Kidney (tissue), 14 donors: ENCODE data around the gene ASMTL. TPM values are rescaled to one million over a fixed set of nuclear protein-coding genes. Genes with fewer than 3 reads are reported as not detected.

ENCODE experiments used
- DNase-seq, 5 donors: peaks; one replicate each; pipeline ENCODE4 v3.0.0-alpha.2; 2013 to 2020
- FAIRE-seq: peaks from 2 replicates; lab custom pipeline; 2012; peaks lifted over from hg19 to GRCh38; lab: Jason Lieb, UNC
- H3K27ac ChIP-seq, 2 donors: one replicate each; pipeline ENCODE4 v1.7.0; 2013; ENCODE audit warnings: low read depth in 2 of 2, low read length in 2 of 2, inconsistent platforms in 1 of 2
- H3K27me3 ChIP-seq: one replicate; pipeline ENCODE4 v1.7.1; 2013; ENCODE audit warnings: low read length, inconsistent platforms; ENCODE audit not compliant: control insufficient read depth, insufficient read depth
- H3K36me3 ChIP-seq, 3 donors: one replicate each; pipeline versions ENCODE4 v1.7.0 to v1.7.1; 2013; ENCODE audit warnings: low read length in 3 of 3, control low read depth in 1 of 3, inconsistent platforms in 1 of 3; ENCODE audit not compliant: insufficient read depth in 3 of 3, control insufficient read depth in 2 of 3
- H3K4me1 ChIP-seq, 3 donors: one replicate each; pipeline versions ENCODE4 v1.7.0 to v1.7.1; 2013; ENCODE audit warnings: low read length in 3 of 3, inconsistent platforms in 1 of 3, low read depth in 1 of 3; ENCODE audit not compliant: control insufficient read depth in 2 of 3, insufficient read depth in 2 of 3
- H3K4me3 ChIP-seq, 3 donors: one replicate each; pipeline versions ENCODE4 v1.7.0 to v1.8.1; 2013; ENCODE audit warnings: low read length in 3 of 3, control low read depth in 1 of 3, inconsistent platforms in 1 of 3
- H3K9ac ChIP-seq, 3 donors: one replicate each; pipeline versions ENCODE4 v1.7.0 to v1.7.1; 2013; ENCODE audit warnings: low read length in 3 of 3, control low read depth in 1 of 3, inconsistent platforms in 1 of 3
- H3K9me3 ChIP-seq, 3 donors: one replicate each; pipeline versions ENCODE4 v1.7.0 to v1.7.1; 2013; ENCODE audit warnings: low read length in 3 of 3, control low read depth in 1 of 3, inconsistent platforms in 1 of 3; ENCODE audit not compliant: control insufficient read depth in 2 of 3, insufficient read depth in 1 of 3
- intact Hi-C: fragments of 100-400 bp; cut with DNase I; formaldehyde crosslinking; loops from one replicate; pipeline ENCODE4 v1.11.1; 2022
- polyA plus RNA-seq: library from polyadenylated mRNA; stranded (reverse); fragments of 350-450 nt; fragmentation: Illumina TruSeq; extraction: RNeasy Lipid Tissue Mini Kit (QIAGEN cat#74804); gene quantifications from one replicate; pipeline ENCODE4 v1.2.3, GENCODE V29; 2014; ENCODE audit warnings: low read depth, low replicate concordance; ENCODE audit not compliant: insufficient read depth
- total RNA-seq: library from RNA; stranded (reverse); fragmentation: NEBNext Ultra II Directional; extraction: Animal tissue kit (Norgen Biotek cat#: 25700); gene quantifications from one replicate; pipeline ENCODE4 v1.2.1, GENCODE V29; 2021
- TF ChIP-seq, protein P1 (sequence below): IDR thresholded peaks from 3 replicates; pipeline ENCODE4 v1.5.1; 2012; ENCODE audit warnings: mild to moderate bottlenecking, moderate library complexity, borderline replicate concordance; ENCODE audit not compliant: insufficient read depth; ENCODE audit errors: extremely low read depth
- donor health status: control.
- donor health status: control.
- donor health status: control.
- donor health status: control.
- donor health status: control.
- donor health status: DM: yes; HTN: yes; CAD: no.
- donor health status: Normal renal cell carcinoma (clear cell type).

The ASMTL gene
- total and polyA plus RNA-seq, 2 donors from 2014 or later = 29.9 to 33.3 TPM

DNA sequence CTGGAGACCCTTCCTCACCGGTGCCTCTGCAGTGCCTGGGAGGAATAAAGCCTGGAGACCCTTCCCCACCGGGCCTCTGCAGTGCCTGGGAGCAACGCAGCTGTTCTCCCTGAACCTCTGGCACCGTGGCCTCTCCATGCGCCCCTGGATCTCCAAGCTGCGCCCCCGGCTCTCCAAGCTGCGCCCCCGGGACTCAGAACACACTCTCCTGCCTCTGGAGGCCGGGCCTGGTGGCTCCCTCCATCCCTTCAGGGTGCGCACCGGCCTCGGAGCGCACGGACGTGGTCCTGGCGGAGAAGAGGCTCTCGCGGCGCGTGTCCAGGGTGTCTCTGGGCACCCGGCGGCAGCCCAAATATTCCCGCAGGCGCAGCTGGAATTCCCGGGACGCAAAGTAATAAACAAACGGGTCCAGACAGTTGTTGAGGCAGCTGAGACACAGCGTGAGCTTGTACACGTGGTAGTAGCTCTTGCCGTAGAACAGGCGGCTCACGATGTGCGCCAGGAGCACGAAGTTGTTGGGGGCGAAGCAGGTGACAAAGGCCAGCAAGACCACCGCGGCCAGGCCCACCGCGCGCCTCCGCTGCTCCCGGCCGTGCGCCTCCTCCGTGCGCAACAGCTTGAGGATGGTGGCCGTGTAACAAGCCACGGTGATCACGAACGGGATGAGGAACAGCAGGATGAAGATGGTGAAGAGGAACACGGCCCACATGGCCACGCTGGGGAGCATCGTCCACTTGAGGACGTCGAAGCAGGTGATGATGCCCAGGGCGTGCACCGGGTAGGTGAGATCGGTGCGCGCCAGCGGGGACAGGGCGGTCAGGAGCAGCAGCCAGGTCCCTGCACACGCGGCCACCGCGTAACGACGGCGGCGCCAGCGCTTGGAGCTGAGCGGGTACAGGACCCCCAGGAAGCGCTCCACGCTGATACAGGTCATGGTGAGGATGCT, 12.8 kb upstream of the ASMTL start:
- H3K4me3 ChIP-seq = no peak overlapping the region
- H3K27ac ChIP-seq = no peak overlapping the region
- H3K36me3 ChIP-seq = no peaks in the 10 kb centered on the region
- TF ChIP-seq, protein P1, sequence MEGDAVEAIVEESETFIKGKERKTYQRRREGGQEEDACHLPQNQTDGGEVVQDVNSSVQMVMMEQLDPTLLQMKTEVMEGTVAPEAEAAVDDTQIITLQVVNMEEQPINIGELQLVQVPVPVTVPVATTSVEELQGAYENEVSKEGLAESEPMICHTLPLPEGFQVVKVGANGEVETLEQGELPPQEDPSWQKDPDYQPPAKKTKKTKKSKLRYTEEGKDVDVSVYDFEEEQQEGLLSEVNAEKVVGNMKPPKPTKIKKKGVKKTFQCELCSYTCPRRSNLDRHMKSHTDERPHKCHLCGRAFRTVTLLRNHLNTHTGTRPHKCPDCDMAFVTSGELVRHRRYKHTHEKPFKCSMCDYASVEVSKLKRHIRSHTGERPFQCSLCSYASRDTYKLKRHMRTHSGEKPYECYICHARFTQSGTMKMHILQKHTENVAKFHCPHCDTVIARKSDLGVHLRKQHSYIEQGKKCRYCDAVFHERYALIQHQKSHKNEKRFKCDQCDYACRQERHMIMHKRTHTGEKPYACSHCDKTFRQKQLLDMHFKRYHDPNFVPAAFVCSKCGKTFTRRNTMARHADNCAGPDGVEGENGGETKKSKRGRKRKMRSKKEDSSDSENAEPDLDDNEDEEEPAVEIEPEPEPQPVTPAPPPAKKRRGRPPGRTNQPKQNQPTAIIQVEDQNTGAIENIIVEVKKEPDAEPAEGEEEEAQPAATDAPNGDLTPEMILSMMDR = no peak
- no peaks in the 10 kb centered on the region for H3K9me3 ChIP-seq
- FAIRE-seq = no peak
- no peaks in the 10 kb centered on the region for H3K4me1 ChIP-seq
- intact Hi-C loops = no loop called here
- H3K9ac ChIP-seq = no peak overlapping the region
- peaks cover 4% of the 10 kb centered on the region for H3K27me3 ChIP-seq
- peak in 3 of 5 donors; percentile 8 to 66 (median 24) for DNase-seq

DNA sequence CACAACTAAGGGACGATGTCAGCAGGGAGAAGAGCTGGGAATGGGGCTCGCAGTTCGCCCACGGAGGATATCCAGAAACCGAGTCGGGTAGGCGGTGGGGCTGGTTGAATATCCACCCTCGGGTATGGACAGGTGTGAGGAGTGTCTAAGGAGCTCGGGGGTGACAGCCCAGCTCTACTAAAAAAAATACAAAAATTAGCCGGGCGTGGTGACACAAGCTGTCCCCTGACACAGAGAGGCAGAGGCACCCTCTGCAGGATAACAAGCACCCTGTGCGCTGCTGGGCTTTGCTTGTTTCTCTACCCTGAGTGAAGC, 12.2 kb upstream of the ASMTL start:
- no peak overlapping the region for H3K27ac ChIP-seq
- intact Hi-C loops = no loop called here

DNA sequence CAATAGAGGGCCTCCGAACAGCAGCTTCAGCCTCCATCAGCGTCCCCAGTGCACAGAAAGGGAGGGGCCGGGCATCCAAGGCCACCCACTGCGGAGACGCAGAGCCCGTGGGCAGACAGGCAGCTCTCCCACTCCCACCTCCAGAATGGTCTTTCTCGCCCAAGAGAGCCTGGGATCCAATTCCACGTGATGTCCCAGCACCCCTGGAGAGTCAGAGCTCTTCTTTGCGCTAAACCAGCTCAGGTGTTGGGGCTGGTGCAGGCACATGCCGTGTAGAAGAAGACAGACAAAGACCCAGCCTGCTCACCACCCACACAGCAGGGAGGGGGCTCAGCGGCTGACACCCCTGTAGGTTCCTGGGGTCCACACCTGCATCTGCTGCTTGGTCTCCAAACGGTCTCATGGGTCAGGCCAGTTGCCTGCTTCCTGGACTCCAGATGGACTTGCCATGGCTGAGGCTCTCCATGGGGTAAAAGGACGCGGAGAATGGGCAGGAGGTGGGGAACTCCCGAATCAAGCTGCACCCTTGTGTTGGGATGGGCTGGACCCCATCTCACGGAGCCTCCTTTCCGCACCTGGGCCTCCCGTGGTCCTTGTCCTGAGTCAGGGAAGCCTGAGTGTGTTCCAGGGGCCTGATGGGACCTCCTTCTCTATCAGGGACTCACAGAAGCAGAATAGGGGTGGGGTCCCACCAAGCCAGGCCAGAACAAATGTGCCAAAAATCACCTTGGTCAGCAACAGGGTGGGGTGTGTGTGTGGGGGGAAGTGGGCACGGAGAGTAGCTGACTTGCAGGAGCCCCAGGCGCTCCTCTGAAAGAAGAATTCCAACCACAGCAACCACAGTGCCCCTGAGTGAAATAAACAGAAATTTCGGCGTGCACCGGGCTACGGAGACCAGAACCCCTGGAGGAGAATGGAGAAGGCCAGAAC, 11.6 kb upstream of the ASMTL start:
- peak overlapping the region in 1 of 2 donors; percentile 9 for H3K27ac ChIP-seq
- peaks cover 4% of the 10 kb centered on the region for H3K27me3 ChIP-seq
- H3K4me1 ChIP-seq = no peaks in the 10 kb centered on the region
- no peak overlapping the region for H3K4me3 ChIP-seq
- H3K9ac ChIP-seq = no peak overlapping the region
- FAIRE-seq (no peak), DNase-seq (peak in 3 of 5 donors; percentile 5 to 56 (median 29))
- H3K9me3 ChIP-seq = no peaks in the 10 kb centered on the region
- intact Hi-C loops = no loop called here
- no peaks in the 10 kb centered on the region for H3K36me3 ChIP-seq
- TF ChIP-seq, protein P1 = no peak

More for the DNA sequence above, 12.2 kb upstream of the ASMTL start:
- peaks cover 4% of the 10 kb centered on the region for H3K27me3 ChIP-seq
- FAIRE-seq = no peak
- H3K36me3 ChIP-seq = no peaks in the 10 kb centered on the region
- peak in 1 of 5 donors; percentile 18 for DNase-seq
- no peaks in the 10 kb centered on the region for H3K9me3 ChIP-seq
- no peak overlapping the region for H3K4me3 ChIP-seq
- H3K9ac ChIP-seq = no peak overlapping the region
- no peaks in the 10 kb centered on the region for H3K4me1 ChIP-seq
- TF ChIP-seq, protein P1 = no peak
